Suprapubic skin (tissue), 4 donors: ENCODE results near the gene SLC22A13. TPM values are rescaled to one million over a fixed set of nuclear protein-coding genes. Genes with fewer than 3 reads are reported as not detected.

Source experiments
- DNase-seq, 2 donors: peaks; one replicate each; pipeline ENCODE4 v3.0.0-alpha.2; 2019; ENCODE audit warnings: low spot score in 2 of 2
- H3K27ac ChIP-seq: fragments of 200-600 bp; sonication (generic); one replicate; pipeline ENCODE4 v1.5.1; 2019
- H3K27me3 ChIP-seq: fragments of 200-600 bp; sonication (generic); one replicate; pipeline ENCODE4 v1.5.1; 2019
- H3K36me3 ChIP-seq: fragments of 200-600 bp; sonication (generic); one replicate; pipeline ENCODE4 v1.5.1; 2019
- H3K4me1 ChIP-seq: fragments of 200-600 bp; sonication (generic); one replicate; pipeline ENCODE4 v1.5.1; 2019
- H3K4me3 ChIP-seq: fragments of 200-600 bp; sonication (generic); one replicate; pipeline ENCODE4 v1.5.1; 2019; ENCODE audit warnings: mild to moderate bottlenecking
- H3K9me3 ChIP-seq: fragments of 200-600 bp; sonication (generic); one replicate; pipeline ENCODE4 v1.5.1; 2019
- CTCF ChIP-seq, 2 donors: fragments of 200-600 bp in 1 of 2; fragments of 450-650 bp in 1 of 2; sonication (generic) in 1 of 2; IDR thresholded peaks; one replicate each; pipeline ENCODE4 v1.5.1; 2016 to 2019; ENCODE audit warnings: antibody characterized with exemption in 2 of 2, mild to moderate bottlenecking in 1 of 2, moderate library complexity in 1 of 2
- EP300 ChIP-seq: sonication (generic); formaldehyde crosslinking; IDR thresholded peaks from one replicate; pipeline ENCODE4 v1.6.1; 2017; ENCODE audit warnings: antibody characterized with exemption
- POLR2A ChIP-seq, 2 donors: fragments of 450-650 bp; IDR thresholded peaks; one replicate each; pipeline ENCODE4 v1.6.1; 2017; ENCODE audit warnings: antibody characterized with exemption in 2 of 2, mild to moderate bottlenecking in 2 of 2, moderate library complexity in 2 of 2
- POLR2AphosphoS5 ChIP-seq, 3 donors: sonication (generic); formaldehyde crosslinking; IDR thresholded peaks; one replicate each; pipeline ENCODE4 v1.6.1; 2017; ENCODE audit warnings: antibody characterized with exemption in 3 of 3
- WGBS: methylation state at CpG from one replicate; pipeline ENCODE4 v1.1.5; 2018; 5-methylcytosine and 5-hydroxymethylcytosine counted together
- total RNA-seq, 4 donors: library from RNA; depleted of rRNA; stranded (reverse); fragments of >200 nt; gene quantifications; one replicate each; pipeline ENCODE4 v1.1.0, GENCODE V29; 2016

The SLC22A13 gene
- total RNA-seq, 4 donors from 2014 or later = 0.21 to 1.3 TPM; not detected in 2

DNA sequence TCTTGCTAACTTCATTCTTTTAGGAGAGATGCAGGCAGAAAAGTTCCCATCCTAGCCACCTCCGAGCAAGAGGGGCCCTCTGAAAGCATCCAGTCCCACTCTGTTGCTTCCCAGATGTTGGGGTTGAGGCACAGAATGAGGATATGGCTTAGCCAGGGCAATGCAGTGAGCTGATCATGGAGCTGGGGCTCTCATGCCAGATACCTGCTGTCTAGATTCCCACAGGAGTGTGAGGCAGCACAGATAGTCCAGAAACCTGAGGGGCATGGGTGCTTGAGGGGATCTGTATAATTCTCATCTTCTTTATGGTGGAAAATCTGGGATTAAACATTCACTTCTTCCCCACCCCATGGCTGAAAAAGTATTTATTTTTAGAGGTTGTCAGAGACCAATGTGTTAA lies 1.2 kb downstream of the SLC22A13 start:
- Histone ChIP-seq H3K36me3 (no peaks in the 10 kb centered on the region), H3K4me1 (no peaks in the 10 kb centered on the region), H3K27ac (no peak overlapping the region), H3K27me3 (no peaks in the 10 kb centered on the region), H3K4me3 (no peak overlapping the region), H3K9me3 (no peaks in the 10 kb centered on the region)
- WGBS = 92% methylated on average over 1 of the region's 1 CpG
- DNase-seq = no peak
- TF ChIP-seq POLR2AphosphoS5 (IDR thresholded peaks at IDR 0.05) (no peak), CTCF (IDR thresholded peaks at IDR 0.05) (no peak), POLR2A (IDR thresholded peaks at IDR 0.05) (no peak), EP300 (no peak)

- no peak for DNase-seq
- no peaks in the 10 kb centered on the region for H3K9me3 ChIP-seq
- H3K4me1 ChIP-seq = no peaks in the 10 kb centered on the region
- H3K4me3 ChIP-seq = no peak overlapping the region
- no peaks in the 10 kb centered on the region for H3K27me3 ChIP-seq
- 88% methylated on average over 2 of the region's 2 CpGs for WGBS
- TF ChIP-seq POLR2AphosphoS5 (IDR thresholded peaks at IDR 0.05) (no peak), POLR2A (IDR thresholded peaks at IDR 0.05) (no peak), CTCF (IDR thresholded peaks at IDR 0.05) (no peak), EP300 (no peak)
- no peak overlapping the region for H3K27ac ChIP-seq
- H3K36me3 ChIP-seq = no peaks in the 10 kb centered on the region
These were observed 2.0 kb downstream of the SLC22A13 start for GRCh38 chr3:38267662-38268061.

- no peak overlapping the region for H3K4me3 ChIP-seq
- H3K27ac ChIP-seq = no peak overlapping the region
- no peaks in the 10 kb centered on the region for H3K27me3 ChIP-seq
- TF ChIP-seq POLR2A (IDR thresholded peaks at IDR 0.05) (no peak), POLR2AphosphoS5 (IDR thresholded peaks at IDR 0.05) (no peak), EP300 (no peak), CTCF (IDR thresholded peaks at IDR 0.05) (no peak)
- no peaks in the 10 kb centered on the region for H3K9me3 ChIP-seq
- DNase-seq = no peak
- no peaks in the 10 kb centered on the region for H3K4me1 ChIP-seq
- H3K36me3 ChIP-seq = no peaks in the 10 kb centered on the region
- WGBS = 81% methylated on average over 5 of the region's 5 CpGs
These were observed 2.5 kb downstream of the SLC22A13 start for GRCh38 chr3:38268087-38268486.

DNA sequence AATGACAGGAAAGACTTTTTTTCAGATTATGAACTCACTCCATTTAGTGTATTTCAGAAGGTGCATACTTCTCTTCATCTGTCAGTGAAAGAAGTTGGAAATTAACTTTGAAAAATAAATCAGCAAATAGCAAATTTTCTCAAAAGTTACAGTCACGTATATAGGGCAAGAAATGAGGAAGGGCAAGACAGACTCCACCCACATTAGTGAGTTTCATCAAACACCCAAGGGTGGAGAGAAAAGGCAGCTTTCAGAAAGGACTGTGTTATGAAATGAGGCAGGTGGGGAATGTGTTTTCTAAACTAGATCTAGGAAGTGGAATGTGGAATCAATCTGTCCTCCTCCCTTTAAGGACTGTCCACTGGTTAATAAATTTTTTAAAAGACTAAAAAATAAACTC lies 2.9 kb downstream of the SLC22A13 start:
- DNase-seq = no peak
- H3K4me1 ChIP-seq = no peaks in the 10 kb centered on the region
- H3K36me3 ChIP-seq = no peaks in the 10 kb centered on the region
- WGBS = 58% methylated on average over 1 of the region's 1 CpG
- H3K27ac ChIP-seq = no peak overlapping the region
- H3K4me3 ChIP-seq = no peak overlapping the region
- no peaks in the 10 kb centered on the region for H3K9me3 ChIP-seq
- TF ChIP-seq POLR2A (IDR thresholded peaks at IDR 0.05) = no peak
- no peaks in the 10 kb centered on the region for H3K27me3 ChIP-seq

- no peak for DNase-seq
- TF ChIP-seq POLR2AphosphoS5 (IDR thresholded peaks at IDR 0.05) (no peak), CTCF (IDR thresholded peaks at IDR 0.05) (no peak), EP300 (no peak), POLR2A (IDR thresholded peaks at IDR 0.05) (no peak)
- Histone ChIP-seq H3K4me1 (no peaks in the 10 kb centered on the region), H3K9me3 (no peaks in the 10 kb centered on the region), H3K4me3 (no peak overlapping the region), H3K36me3 (no peaks in the 10 kb centered on the region), H3K27ac (no peak overlapping the region), H3K27me3 (no peaks in the 10 kb centered on the region)
- WGBS = 88% methylated on average over 3 of the region's 3 CpGs
These were observed 5.0 kb downstream of the SLC22A13 start for GRCh38 chr3:38270606-38271005.

- no peak for TF ChIP-seq POLR2AphosphoS5 (IDR thresholded peaks at IDR 0.05)
- TF ChIP-seq EP300 = no peak
- WGBS = 94% methylated on average over 5 of the region's 5 CpGs
These were observed 5.9 kb downstream of the SLC22A13 start for GRCh38 chr3:38271553-38271952.

More at GRCh38 chr3:38271553-38271952, 5.9 kb downstream of the SLC22A13 start:
- Histone ChIP-seq H3K4me3 (no peak overlapping the region), H3K4me1 (no peaks in the 10 kb centered on the region), H3K27ac (no peak overlapping the region), H3K9me3 (no peaks in the 10 kb centered on the region), H3K27me3 (no peaks in the 10 kb centered on the region), H3K36me3 (no peaks in the 10 kb centered on the region)
- no peak for DNase-seq
